ENCODE results near the gene ATP5MC2. TPM values are rescaled to one million over a fixed set of nuclear protein-coding genes. Genes with fewer than 3 reads are reported as not detected.
"Not testable (repeated sequence)": the region's sequence is repeated elsewhere in the genome, so short reads cannot be mapped to it uniquely, and the experiment has no call there.

Gene ATP5MC2
- total and polyA plus RNA-seq, 2 experiments from 2014 or later = 703 to 923 TPM

- DNase-seq (ENCODE audit: low read depth in 1 of 2, low spot score in 1 of 2) = no peak
- H3K9me3 ChIP-seq (ENCODE audit: low read depth) = no peaks in the 10 kb centered on the region
- no peak for TF ChIP-seq CTCF (IDR thresholded peaks at IDR 0.05; ENCODE audit: low read depth, low read length)
- no peak overlapping the region for H3K4me3 ChIP-seq
- no peaks in the 10 kb centered on the region for H3K36me3 ChIP-seq
- H3K27ac ChIP-seq = no peak overlapping the region
- H3K27me3 ChIP-seq = peaks cover 45% of the 10 kb centered on the region
- peaks cover 8% of the 10 kb centered on the region for H3K4me1 ChIP-seq (ENCODE audit: low read depth)
Observed at GRCh38 chr12:53688134-53688533, 12.3 kb upstream of the ATP5MC2 start.

- no peaks in the 10 kb centered on the region for H3K36me3 ChIP-seq
- peaks cover 8% of the 10 kb centered on the region for H3K4me1 ChIP-seq (ENCODE audit: low read depth)
- H3K4me3 ChIP-seq = no peak overlapping the region
- TF ChIP-seq CTCF (IDR thresholded peaks at IDR 0.05; ENCODE audit: low read depth, low read length) = no peak
- H3K27me3 ChIP-seq = peaks cover 28% of the 10 kb centered on the region
- no peaks in the 10 kb centered on the region for H3K9me3 ChIP-seq (ENCODE audit: low read depth)
- H3K27ac ChIP-seq = peak overlapping the region; percentile 35
- no peak for DNase-seq (ENCODE audit: low read depth in 1 of 2, low spot score in 1 of 2)
Observed at GRCh38 chr12:53686436-53686835, 10.6 kb upstream of the ATP5MC2 start.

GRCh38 chr12:53684654-53685220 lies 8.9 kb upstream of the ATP5MC2 start:
- no peaks in the 10 kb centered on the region for H3K36me3 ChIP-seq
- no peak for TF ChIP-seq CTCF (IDR thresholded peaks at IDR 0.05; ENCODE audit: low read depth, low read length)
- H3K9me3 ChIP-seq (ENCODE audit: low read depth) = no peaks in the 10 kb centered on the region
- no peak overlapping the region for H3K27ac ChIP-seq
- no peak overlapping the region for H3K4me3 ChIP-seq
- DNase-seq (ENCODE audit: low read depth in 1 of 2, low spot score in 1 of 2) = no peak
- peaks cover 8% of the 10 kb centered on the region for H3K4me1 ChIP-seq (ENCODE audit: low read depth)
- peaks cover 14% of the 10 kb centered on the region for H3K27me3 ChIP-seq

- no peak overlapping the region for H3K4me3 ChIP-seq
- DNase-seq (ENCODE audit: low read depth in 1 of 2, low spot score in 1 of 2) = no peak
- H3K27ac ChIP-seq = no peak overlapping the region
- H3K36me3 ChIP-seq = no peaks in the 10 kb centered on the region
- H3K4me1 ChIP-seq (ENCODE audit: low read depth) = peaks cover 8% of the 10 kb centered on the region
- no peak for TF ChIP-seq CTCF (IDR thresholded peaks at IDR 0.05; ENCODE audit: low read depth, low read length)
- H3K9me3 ChIP-seq (ENCODE audit: low read depth) = no peaks in the 10 kb centered on the region
- peaks cover 8% of the 10 kb centered on the region for H3K27me3 ChIP-seq
Observed at GRCh38 chr12:53683983-53684382, 8.1 kb upstream of the ATP5MC2 start.

- H3K4me3 ChIP-seq = no peak overlapping the region
- TF ChIP-seq CTCF (IDR thresholded peaks at IDR 0.05; ENCODE audit: low read depth, low read length) = no peak
- H3K36me3 ChIP-seq = no peaks in the 10 kb centered on the region
- H3K4me1 ChIP-seq (ENCODE audit: low read depth) = peaks cover 8% of the 10 kb centered on the region
- DNase-seq (ENCODE audit: low read depth in 1 of 2, low spot score in 1 of 2) = no peak
- peaks cover 4% of the 10 kb centered on the region for H3K27me3 ChIP-seq
- H3K27ac ChIP-seq = no peak overlapping the region
- no peaks in the 10 kb centered on the region for H3K9me3 ChIP-seq (ENCODE audit: low read depth)
Observed at GRCh38 chr12:53683494-53683893, 7.6 kb upstream of the ATP5MC2 start.

GRCh38 chr12:53680061-53680460 lies 4.2 kb upstream of the ATP5MC2 start:
- H3K27me3 ChIP-seq; H3K36me3 ChIP-seq; H3K27ac ChIP-seq; DNase-seq (ENCODE audit: low read depth in 1 of 2, low spot score in 1 of 2); H3K9me3 ChIP-seq (ENCODE audit: low read depth); H3K4me3 ChIP-seq; H3K4me1 ChIP-seq (ENCODE audit: low read depth): not testable (repeated sequence)

Measured in cardiac muscle cell (in vitro differentiated cells and primary cell).